HEK293 (cell line): Measurements from ENCODE around the gene TOMM70.

Experiments used
- CTCF ChIA-PET: fragments of 350-600 bp; formaldehyde crosslinking; extraction: SDS; loops from one replicate; lab custom pipeline; 2021; ENCODE audit warnings: antibody characterized with exemption; lab: Yijun Ruan, JAX
- POLR2A ChIA-PET: fragments of 300-600 bp; formaldehyde crosslinking; extraction: SDS; loops from one replicate; lab custom pipeline; 2020; ENCODE audit warnings: antibody characterized with exemption, inconsistent platforms; lab: Yijun Ruan, JAX
- H3K27ac ChIP-seq: fragments of 200-500 bp; sonication (Bioruptor generic); 2 replicates; pipeline ENCODE4 v1.5.1; 2014; ENCODE audit warnings: low read depth, low read length, control low read depth, inconsistent platforms; ENCODE audit errors: extremely low read depth
- H3K36me3 ChIP-seq, 2 experiments: fragments of 200-500 bp in 1 of 2; sonication (Bioruptor generic) in 1 of 2; 1 replicate in 1 of 2; 2 replicates in 1 of 2; pipeline ENCODE4 v1.5.1; 2014 to 2017; ENCODE audit warnings: inconsistent platforms in 2 of 2, low read length in 2 of 2; ENCODE audit not compliant: control insufficient read depth in 2 of 2, insufficient read depth in 1 of 2
- H3K4me1 ChIP-seq: fragments of 200-500 bp; sonication (Bioruptor generic); 2 replicates; pipeline ENCODE4 v1.5.1; 2014; ENCODE audit warnings: mild to moderate bottlenecking, low read length, inconsistent platforms; ENCODE audit not compliant: control insufficient read depth, insufficient read depth
- H3K4me3 ChIP-seq: 2 replicates; pipeline ENCODE4 v1.5.1; 2011; ENCODE audit warnings: low read depth, mild to moderate bottlenecking, control low read depth, low read length, moderate library complexity
- H3K9me3 ChIP-seq: fragments of 200-500 bp; sonication (Bioruptor generic); 2 replicates; pipeline ENCODE4 v1.5.1; 2014; ENCODE audit warnings: low read depth, low read length, inconsistent platforms; ENCODE audit not compliant: control insufficient read depth, insufficient read depth
- KLF8 ChIP-seq: fragments of 450-650 bp; formaldehyde crosslinking; IDR thresholded peaks from 2 replicates; pipeline ENCODE4 v1.5.1; 2016; ENCODE audit warnings: missing biosample characterization, missing genetic modification characterization
- TCF7L2 ChIP-seq: IDR thresholded peaks from 2 replicates; pipeline ENCODE4 v1.6.1; 2011; ENCODE audit warnings: low read depth, mild to moderate bottlenecking, inconsistent platforms, low read length, moderate library complexity, borderline replicate concordance
- WT1 ChIP-seq: fragments of 450-650 bp; formaldehyde crosslinking; IDR thresholded peaks from 2 replicates; pipeline ENCODE4 v1.5.1; 2016; ENCODE audit warnings: missing biosample characterization, missing genetic modification characterization
- ZNF19 ChIP-seq: fragments of 450-650 bp; formaldehyde crosslinking; IDR thresholded peaks from 2 replicates; pipeline ENCODE4; 2016; ENCODE audit warnings: missing biosample characterization, missing genetic modification characterization, low read depth
- ZNF214 ChIP-seq: fragments of 450-650 bp; formaldehyde crosslinking; IDR thresholded peaks from 2 replicates; pipeline ENCODE4 v1.5.1; 2017; ENCODE audit warnings: missing biosample characterization, mild to moderate bottlenecking, missing genetic modification characterization, borderline replicate concordance
- ZNF23 ChIP-seq: fragments of 450-650 bp; formaldehyde crosslinking; IDR thresholded peaks from 2 replicates; pipeline ENCODE4 v1.5.1; 2016; ENCODE audit warnings: missing biosample characterization, missing genetic modification characterization, borderline replicate concordance
- ZNF501 ChIP-seq: fragments of 450-650 bp; formaldehyde crosslinking; IDR thresholded peaks from 2 replicates; pipeline ENCODE4 v1.5.1; 2016; ENCODE audit warnings: missing biosample characterization, missing genetic modification characterization
- ZNF510 ChIP-seq: fragments of 450-650 bp; formaldehyde crosslinking; IDR thresholded peaks from 2 replicates; pipeline ENCODE4 v1.5.1; 2018; ENCODE audit warnings: mild to moderate bottlenecking, missing genetic modification characterization, missing biosample characterization; ENCODE audit not compliant: insufficient replicate concordance
- ZNF558 ChIP-seq: fragments of 450-650 bp; formaldehyde crosslinking; IDR thresholded peaks from 2 replicates; pipeline ENCODE4 v1.5.1; 2016; ENCODE audit warnings: missing biosample characterization, missing genetic modification characterization
- ZNF658 ChIP-seq: fragments of 450-650 bp; formaldehyde crosslinking; IDR thresholded peaks from 2 replicates; pipeline ENCODE4; 2016; ENCODE audit warnings: missing biosample characterization, missing genetic modification characterization
- ZNF777 ChIP-seq: fragments of 450-650 bp; formaldehyde crosslinking; IDR thresholded peaks from 2 replicates; pipeline ENCODE4 v1.5.1; 2017; ENCODE audit warnings: missing biosample characterization, missing genetic modification characterization, borderline replicate concordance
- TF ChIP-seq, protein P1 (sequence below): fragments of 450-650 bp; formaldehyde crosslinking; conservative IDR thresholded peaks from 2 replicates; pipeline ENCODE4 v1.5.1; 2016; ENCODE audit warnings: low read depth, missing biosample characterization, missing genetic modification characterization
- TF ChIP-seq, protein P2 (sequence below): fragments of 450-650 bp; formaldehyde crosslinking; IDR thresholded peaks from 2 replicates; pipeline ENCODE4 v1.5.0; 2017; ENCODE audit warnings: missing biosample characterization, missing genetic modification characterization, borderline replicate concordance
- TF ChIP-seq, protein P3 (sequence below): fragments of 450-650 bp; formaldehyde crosslinking; IDR thresholded peaks from 2 replicates; pipeline ENCODE4 v1.5.1; 2016; ENCODE audit warnings: missing biosample characterization, missing genetic modification characterization, borderline replicate concordance

The TOMM70 gene

DNA sequence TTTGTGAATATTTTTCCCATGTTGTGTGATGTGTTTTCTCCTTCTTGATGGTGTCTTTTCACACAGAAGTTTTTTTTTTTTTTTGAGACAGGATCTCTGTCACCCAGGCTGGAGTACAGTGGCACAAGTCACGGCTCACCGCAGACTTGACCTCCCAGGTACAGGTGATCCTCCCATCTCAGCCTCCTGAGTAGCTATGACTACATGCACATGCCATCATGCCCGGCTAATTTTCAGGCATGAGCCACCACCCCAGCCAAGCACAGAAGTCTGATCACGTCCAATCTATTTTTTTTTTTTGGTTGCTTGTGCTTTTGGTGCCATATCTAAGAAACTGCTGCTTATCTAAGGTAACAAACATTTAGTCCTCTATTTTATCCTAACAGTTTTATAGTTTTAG, 24.6 kb downstream of the TOMM70 start (continued):
- TF ChIP-seq, protein P1, sequence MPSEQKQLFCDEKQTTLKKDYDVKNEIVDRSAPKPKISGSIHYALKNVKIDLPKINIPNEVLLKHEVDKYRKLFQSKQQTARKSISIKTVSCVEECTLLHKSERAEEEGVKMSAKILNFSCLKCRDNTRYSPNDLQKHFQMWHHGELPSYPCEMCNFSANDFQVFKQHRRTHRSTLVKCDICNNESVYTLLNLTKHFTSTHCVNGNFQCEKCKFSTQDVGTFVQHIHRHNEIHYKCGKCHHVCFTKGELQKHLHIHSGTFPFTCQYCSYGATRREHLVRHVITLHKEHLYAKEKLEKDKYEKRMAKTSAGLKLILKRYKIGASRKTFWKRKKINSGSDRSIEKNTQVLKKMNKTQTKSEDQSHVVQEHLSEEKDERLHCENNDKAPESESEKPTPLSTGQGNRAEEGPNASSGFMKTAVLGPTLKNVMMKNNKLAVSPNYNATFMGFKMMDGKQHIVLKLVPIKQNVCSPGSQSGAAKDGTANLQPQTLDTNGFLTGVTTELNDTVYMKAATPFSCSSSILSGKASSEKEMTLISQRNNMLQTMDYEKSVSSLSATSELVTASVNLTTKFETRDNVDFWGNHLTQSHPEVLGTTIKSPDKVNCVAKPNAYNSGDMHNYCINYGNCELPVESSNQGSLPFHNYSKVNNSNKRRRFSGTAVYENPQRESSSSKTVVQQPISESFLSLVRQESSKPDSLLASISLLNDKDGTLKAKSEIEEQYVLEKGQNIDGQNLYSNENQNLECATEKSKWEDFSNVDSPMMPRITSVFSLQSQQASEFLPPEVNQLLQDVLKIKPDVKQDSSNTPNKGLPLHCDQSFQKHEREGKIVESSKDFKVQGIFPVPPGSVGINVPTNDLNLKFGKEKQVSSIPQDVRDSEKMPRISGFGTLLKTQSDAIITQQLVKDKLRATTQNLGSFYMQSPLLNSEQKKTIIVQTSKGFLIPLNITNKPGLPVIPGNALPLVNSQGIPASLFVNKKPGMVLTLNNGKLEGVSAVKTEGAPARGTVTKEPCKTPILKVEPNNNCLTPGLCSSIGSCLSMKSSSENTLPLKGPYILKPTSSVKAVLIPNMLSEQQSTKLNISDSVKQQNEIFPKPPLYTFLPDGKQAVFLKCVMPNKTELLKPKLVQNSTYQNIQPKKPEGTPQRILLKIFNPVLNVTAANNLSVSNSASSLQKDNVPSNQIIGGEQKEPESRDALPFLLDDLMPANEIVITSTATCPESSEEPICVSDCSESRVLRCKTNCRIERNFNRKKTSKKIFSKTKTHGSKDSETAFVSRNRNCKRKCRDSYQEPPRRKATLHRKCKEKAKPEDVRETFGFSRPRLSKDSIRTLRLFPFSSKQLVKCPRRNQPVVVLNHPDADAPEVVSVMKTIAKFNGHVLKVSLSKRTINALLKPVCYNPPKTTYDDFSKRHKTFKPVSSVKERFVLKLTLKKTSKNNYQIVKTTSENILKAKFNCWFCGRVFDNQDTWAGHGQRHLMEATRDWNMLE (tag by site-specific recombination), result no peak
- TF ChIP-seq, protein P2, sequence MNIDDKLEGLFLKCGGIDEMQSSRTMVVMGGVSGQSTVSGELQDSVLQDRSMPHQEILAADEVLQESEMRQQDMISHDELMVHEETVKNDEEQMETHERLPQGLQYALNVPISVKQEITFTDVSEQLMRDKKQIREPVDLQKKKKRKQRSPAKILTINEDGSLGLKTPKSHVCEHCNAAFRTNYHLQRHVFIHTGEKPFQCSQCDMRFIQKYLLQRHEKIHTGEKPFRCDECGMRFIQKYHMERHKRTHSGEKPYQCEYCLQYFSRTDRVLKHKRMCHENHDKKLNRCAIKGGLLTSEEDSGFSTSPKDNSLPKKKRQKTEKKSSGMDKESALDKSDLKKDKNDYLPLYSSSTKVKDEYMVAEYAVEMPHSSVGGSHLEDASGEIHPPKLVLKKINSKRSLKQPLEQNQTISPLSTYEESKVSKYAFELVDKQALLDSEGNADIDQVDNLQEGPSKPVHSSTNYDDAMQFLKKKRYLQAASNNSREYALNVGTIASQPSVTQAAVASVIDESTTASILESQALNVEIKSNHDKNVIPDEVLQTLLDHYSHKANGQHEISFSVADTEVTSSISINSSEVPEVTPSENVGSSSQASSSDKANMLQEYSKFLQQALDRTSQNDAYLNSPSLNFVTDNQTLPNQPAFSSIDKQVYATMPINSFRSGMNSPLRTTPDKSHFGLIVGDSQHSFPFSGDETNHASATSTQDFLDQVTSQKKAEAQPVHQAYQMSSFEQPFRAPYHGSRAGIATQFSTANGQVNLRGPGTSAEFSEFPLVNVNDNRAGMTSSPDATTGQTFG (tag by site-specific recombination), result no peak
- TF ChIP-seq ZNF501 (no peak), ZNF777 (tag by site-specific recombination) (no peak), ZNF23 (tag by site-specific recombination) (no peak), ZNF558 (tag by site-specific recombination) (no peak)
- TF ChIP-seq, all 188 proteins: peak for 0

DNA sequence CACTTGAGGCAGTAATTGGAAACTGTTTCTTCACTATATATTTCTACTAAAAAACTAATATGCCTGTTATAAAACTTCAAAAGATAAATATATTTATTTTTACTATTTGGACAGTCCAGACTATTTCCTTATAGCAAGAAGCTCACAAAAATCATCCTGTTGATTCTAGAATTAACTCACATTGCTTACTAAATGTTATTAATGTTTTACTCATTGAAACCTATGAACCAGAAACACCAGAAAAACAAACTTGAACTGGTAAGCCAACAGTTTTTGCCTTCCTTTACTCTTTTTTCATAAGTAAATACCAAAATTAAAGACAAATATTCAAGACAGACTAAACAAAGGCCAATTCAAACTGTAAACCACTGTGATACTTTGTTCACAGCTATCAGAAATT, 26.4 kb downstream of the TOMM70 start:
- H3K9me3 ChIP-seq, result no peaks in the 10 kb centered on the region
- no peak overlapping the region for H3K4me3 ChIP-seq
- no peak overlapping the region for H3K27ac ChIP-seq
- TF ChIP-seq ZNF658 (tag by site-specific recombination), result no peak
- TF ChIP-seq, all 188 proteins: peak for 0
- H3K4me1 ChIP-seq, result no peaks in the 10 kb centered on the region
- peaks cover 21 to 79% of the 10 kb centered on the region in 2 experiments for H3K36me3 ChIP-seq
- ChIA-PET CTCF (interaction anchor here (0.7 kb wide), 1 partner anchor 30 kb away, joined by 3 read pairs; no protein-coding TSS in a partner anchor), POLR2A (no interaction called here)

DNA sequence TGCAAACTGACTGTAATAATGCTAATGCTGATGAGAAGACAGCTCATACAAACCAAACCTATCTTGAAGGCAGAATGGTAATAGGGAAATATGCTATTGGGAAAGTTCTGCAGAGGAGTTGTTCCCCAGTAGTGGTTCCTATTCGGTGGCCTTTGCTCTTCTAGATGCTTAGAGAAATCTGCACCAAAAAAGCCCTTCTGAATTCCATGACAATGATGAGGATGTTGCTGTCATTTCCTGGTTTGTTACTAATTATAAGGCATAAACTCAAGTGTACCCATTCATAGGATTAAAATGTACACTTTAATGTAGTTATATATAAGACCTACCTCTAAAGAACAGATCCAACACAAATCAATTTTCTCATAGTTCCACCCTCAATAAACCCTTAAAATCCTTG, 30.1 kb downstream of the TOMM70 start:
- no peak overlapping the region for H3K4me3 ChIP-seq
- TF ChIP-seq ZNF214 (tag by site-specific recombination) (no peak), WT1 (no peak), KLF8 (tag by site-specific recombination) (no peak), TCF7L2 (no peak), ZNF19 (no peak), ZNF510 (no peak)
- TF ChIP-seq, protein P3, sequence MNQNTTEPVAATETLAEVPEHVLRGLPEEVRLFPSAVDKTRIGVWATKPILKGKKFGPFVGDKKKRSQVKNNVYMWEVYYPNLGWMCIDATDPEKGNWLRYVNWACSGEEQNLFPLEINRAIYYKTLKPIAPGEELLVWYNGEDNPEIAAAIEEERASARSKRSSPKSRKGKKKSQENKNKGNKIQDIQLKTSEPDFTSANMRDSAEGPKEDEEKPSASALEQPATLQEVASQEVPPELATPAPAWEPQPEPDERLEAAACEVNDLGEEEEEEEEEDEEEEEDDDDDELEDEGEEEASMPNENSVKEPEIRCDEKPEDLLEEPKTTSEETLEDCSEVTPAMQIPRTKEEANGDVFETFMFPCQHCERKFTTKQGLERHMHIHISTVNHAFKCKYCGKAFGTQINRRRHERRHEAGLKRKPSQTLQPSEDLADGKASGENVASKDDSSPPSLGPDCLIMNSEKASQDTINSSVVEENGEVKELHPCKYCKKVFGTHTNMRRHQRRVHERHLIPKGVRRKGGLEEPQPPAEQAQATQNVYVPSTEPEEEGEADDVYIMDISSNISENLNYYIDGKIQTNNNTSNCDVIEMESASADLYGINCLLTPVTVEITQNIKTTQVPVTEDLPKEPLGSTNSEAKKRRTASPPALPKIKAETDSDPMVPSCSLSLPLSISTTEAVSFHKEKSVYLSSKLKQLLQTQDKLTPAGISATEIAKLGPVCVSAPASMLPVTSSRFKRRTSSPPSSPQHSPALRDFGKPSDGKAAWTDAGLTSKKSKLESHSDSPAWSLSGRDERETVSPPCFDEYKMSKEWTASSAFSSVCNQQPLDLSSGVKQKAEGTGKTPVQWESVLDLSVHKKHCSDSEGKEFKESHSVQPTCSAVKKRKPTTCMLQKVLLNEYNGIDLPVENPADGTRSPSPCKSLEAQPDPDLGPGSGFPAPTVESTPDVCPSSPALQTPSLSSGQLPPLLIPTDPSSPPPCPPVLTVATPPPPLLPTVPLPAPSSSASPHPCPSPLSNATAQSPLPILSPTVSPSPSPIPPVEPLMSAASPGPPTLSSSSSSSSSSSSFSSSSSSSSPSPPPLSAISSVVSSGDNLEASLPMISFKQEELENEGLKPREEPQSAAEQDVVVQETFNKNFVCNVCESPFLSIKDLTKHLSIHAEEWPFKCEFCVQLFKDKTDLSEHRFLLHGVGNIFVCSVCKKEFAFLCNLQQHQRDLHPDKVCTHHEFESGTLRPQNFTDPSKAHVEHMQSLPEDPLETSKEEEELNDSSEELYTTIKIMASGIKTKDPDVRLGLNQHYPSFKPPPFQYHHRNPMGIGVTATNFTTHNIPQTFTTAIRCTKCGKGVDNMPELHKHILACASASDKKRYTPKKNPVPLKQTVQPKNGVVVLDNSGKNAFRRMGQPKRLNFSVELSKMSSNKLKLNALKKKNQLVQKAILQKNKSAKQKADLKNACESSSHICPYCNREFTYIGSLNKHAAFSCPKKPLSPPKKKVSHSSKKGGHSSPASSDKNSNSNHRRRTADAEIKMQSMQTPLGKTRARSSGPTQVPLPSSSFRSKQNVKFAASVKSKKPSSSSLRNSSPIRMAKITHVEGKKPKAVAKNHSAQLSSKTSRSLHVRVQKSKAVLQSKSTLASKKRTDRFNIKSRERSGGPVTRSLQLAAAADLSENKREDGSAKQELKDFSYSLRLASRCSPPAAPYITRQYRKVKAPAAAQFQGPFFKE (tag by site-specific recombination), result no peak
- peaks cover 22 to 84% of the 10 kb centered on the region in 2 experiments for H3K36me3 ChIP-seq
- no peaks in the 10 kb centered on the region for H3K9me3 ChIP-seq
- H3K27ac ChIP-seq, result no peak overlapping the region
- CTCF ChIA-PET, result no interaction called here
- POLR2A ChIA-PET, result no interaction called here
- H3K4me1 ChIP-seq, result no peaks in the 10 kb centered on the region
